ENCODE data around the gene LY86. TPM values are rescaled to one million over a fixed set of nuclear protein-coding genes. Genes with fewer than 3 reads are reported as not detected.

The LY86 gene
- total RNA-seq, 1 experiment from 2014 or later, result not detected

DNA sequence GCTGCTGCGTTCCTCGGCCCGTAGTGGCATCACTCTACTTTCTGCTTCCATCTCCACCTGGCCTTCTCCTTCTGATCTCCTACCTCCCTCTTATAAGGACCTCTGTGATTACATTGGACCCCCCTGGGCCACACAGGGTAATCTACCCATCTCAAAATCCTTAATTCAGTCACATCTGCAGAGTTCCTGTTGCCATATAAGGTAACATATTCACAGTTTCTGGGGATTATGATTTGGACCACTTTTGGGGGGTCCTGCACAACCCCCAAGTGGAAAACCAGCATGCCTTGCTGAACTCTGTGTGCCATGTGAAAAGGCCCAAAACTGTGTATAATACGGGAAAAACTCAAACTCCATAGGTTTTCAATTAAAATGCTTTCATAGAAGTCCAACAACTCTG, 51.1 kb downstream of the LY86 start:
- H3K56ac ChIP-seq (ENCODE audit: insufficient read length, low read depth, low read length), result no peak overlapping the region
- no peak overlapping the region for H2AFZ ChIP-seq (ENCODE audit: low read length)
- H4K5ac ChIP-seq (ENCODE audit: insufficient read length, low read depth, low read length), result no peak overlapping the region
- WGBS (ENCODE audit: extremely low coverage, insufficient read length, low lambda C conversion rate), result no CpG with 5 or more reads among the region's 4 CpGs
- no peak for DNase-seq
- TF ChIP-seq, protein P1, sequence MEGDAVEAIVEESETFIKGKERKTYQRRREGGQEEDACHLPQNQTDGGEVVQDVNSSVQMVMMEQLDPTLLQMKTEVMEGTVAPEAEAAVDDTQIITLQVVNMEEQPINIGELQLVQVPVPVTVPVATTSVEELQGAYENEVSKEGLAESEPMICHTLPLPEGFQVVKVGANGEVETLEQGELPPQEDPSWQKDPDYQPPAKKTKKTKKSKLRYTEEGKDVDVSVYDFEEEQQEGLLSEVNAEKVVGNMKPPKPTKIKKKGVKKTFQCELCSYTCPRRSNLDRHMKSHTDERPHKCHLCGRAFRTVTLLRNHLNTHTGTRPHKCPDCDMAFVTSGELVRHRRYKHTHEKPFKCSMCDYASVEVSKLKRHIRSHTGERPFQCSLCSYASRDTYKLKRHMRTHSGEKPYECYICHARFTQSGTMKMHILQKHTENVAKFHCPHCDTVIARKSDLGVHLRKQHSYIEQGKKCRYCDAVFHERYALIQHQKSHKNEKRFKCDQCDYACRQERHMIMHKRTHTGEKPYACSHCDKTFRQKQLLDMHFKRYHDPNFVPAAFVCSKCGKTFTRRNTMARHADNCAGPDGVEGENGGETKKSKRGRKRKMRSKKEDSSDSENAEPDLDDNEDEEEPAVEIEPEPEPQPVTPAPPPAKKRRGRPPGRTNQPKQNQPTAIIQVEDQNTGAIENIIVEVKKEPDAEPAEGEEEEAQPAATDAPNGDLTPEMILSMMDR (conservative IDR thresholded peaks at IDR 0.05), result no peak
- H2BK120ac ChIP-seq (ENCODE audit: low read depth, low read length, poor library complexity, severe bottlenecking), result no peak overlapping the region
- H3K9ac ChIP-seq (ENCODE audit: extremely low read depth, insufficient read length, low read length), result no peak overlapping the region
- H3K9me3 ChIP-seq (ENCODE audit: control insufficient read depth, low read depth, low read length), result no peaks in the 10 kb centered on the region
- H3K4ac ChIP-seq (ENCODE audit: low read depth, low read length), result no peak overlapping the region
- peaks cover 21 to 22% of the 10 kb centered on the region in 2 experiments for H3K4me1 Mint-ChIP-seq
- no peaks in the 10 kb centered on the region for H3K23me2 ChIP-seq (ENCODE audit: insufficient read length, low read depth, low read length, poor library complexity, severe bottlenecking)
- H3K27me3 Mint-ChIP-seq (ENCODE audit: low read depth), result peaks cover 1% of the 10 kb centered on the region; the same call in 1 of the 2 replicates
- no peak overlapping the region for H3K27ac ChIP-seq (ENCODE audit: insufficient read length, low read depth, low read length)
- H3K79me2 ChIP-seq (ENCODE audit: insufficient read depth, low read length), result no peaks in the 10 kb centered on the region
- H2BK12ac ChIP-seq (ENCODE audit: insufficient read length, low read depth, low read length), result no peak overlapping the region
- peaks cover 14% of the 10 kb centered on the region; the same call in 1 of the 2 replicates for H3K4me1 ChIP-seq (ENCODE audit: insufficient read depth, low read length)
- peaks cover 0 to 3% of the 10 kb centered on the region in 2 experiments; a peak in 1 of 5 replicates for H3K9me3 Mint-ChIP-seq
- H3K18ac ChIP-seq (ENCODE audit: insufficient read length, low read depth, low read length), result no peak overlapping the region
- no peaks in the 10 kb centered on the region for H3K79me1 ChIP-seq (ENCODE audit: insufficient read depth, low read depth, low read length, poor library complexity, severe bottlenecking)
- no peak overlapping the region for H2AK5ac ChIP-seq (ENCODE audit: insufficient read length, low read length)
- no peak overlapping the region for H4K91ac ChIP-seq (ENCODE audit: insufficient read length, low read depth, low read length)
- 0 out of 7 replicates have a peak, but pooled peaks cover 0 to 3% (median 0%) of the 10 kb centered on the region in 3 experiments for H3K36me3 Mint-ChIP-seq (ENCODE audit: insufficient read depth in 1 of 3, low read depth in 3 of 3)
- H3K4me2 ChIP-seq (ENCODE audit: insufficient read depth, insufficient read length, low read length), result no peak overlapping the region
- H4K20me1 ChIP-seq (ENCODE audit: control insufficient read depth, insufficient read depth, insufficient read length), result no peaks in the 10 kb centered on the region
- no peak overlapping the region for H2BK20ac ChIP-seq (ENCODE audit: low read depth, low read length, poor library complexity, severe bottlenecking)
- H3K27ac Mint-ChIP-seq, result no peak overlapping the region
- H3K27me3 ChIP-seq (ENCODE audit: insufficient read depth, low read length), result no peaks in the 10 kb centered on the region
- H2BK5ac ChIP-seq (ENCODE audit: insufficient read length, low read length), result no peak overlapping the region
- H3K14ac ChIP-seq (ENCODE audit: insufficient read depth, low read length), result no peak overlapping the region
- H3T11ph ChIP-seq (ENCODE audit: low read length), result no peak overlapping the region
- H4K8ac ChIP-seq (replicated peaks; ENCODE audit: insufficient read length, low read depth, low read length), result no peak overlapping the region
- H3K23ac ChIP-seq (ENCODE audit: insufficient read length, low read depth, low read length), result no peak overlapping the region
- no peak overlapping the region for H3K4me3 Mint-ChIP-seq
- no peak overlapping the region for H2BK15ac ChIP-seq (ENCODE audit: low read depth, low read length)

All from H9 (cell line).